Omental fat pad (tissue), 4 donors: Measurements from ENCODE around the gene NLRP9. TPM values are rescaled to one million over a fixed set of nuclear protein-coding genes. Genes with fewer than 3 reads are reported as not detected.

Experiments
- ATAC-seq: fragments of 150-250 bp; one replicate; pipeline ENCODE4 v1.9.1; 2016; ENCODE audit warnings: mild to moderate bottlenecking, moderate library complexity; ENCODE audit not compliant: low FRiP score
- DNase-seq: peaks from one replicate; pipeline ENCODE4 v3.0.0-alpha.2; 2019; ENCODE audit warnings: low spot score
- small RNA-seq: library from RNA; depleted of rRNA; stranded (forward); fragments of <200 nt; gene quantifications from one replicate; pipeline ENCODE3, GENCODE V24; 2016
- total RNA-seq, 4 donors: library from RNA; depleted of rRNA; stranded (reverse); fragments of >200 nt; gene quantifications; one replicate each; pipeline ENCODE4 v1.1.0, GENCODE V29; 2016
- TF ChIP-seq, protein P1 (sequence below), 3 donors: fragments of 450-650 bp; IDR thresholded peaks; one replicate each; pipeline ENCODE4 v1.5.1; 2016 to 2017; ENCODE audit warnings: antibody characterized with exemption in 3 of 3, mild to moderate bottlenecking in 3 of 3, moderate library complexity in 2 of 3

The NLRP9 gene
- total RNA-seq, 4 donors from 2014 or later, result not detected

DNA sequence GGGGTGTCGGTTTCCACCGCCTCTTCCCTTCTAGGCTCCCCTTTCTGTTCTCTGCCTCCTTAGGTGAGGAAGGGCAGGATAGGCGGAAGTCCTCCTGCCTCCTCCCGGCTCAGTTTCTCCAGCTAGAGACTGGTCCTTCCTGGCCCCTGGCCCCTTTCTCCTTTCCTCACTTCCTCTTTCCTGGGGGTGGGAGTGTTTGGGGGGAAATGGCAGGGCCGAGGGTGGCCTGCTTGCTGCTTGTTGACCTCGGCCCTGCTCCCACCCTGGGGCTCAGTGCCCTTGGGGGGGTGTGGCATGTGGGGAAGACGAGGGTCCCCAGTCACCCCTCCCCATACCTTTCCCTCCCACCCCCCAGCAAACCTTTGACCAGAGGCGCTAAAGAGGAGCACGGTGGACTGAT, 78.4 kb downstream of the NLRP9 start:
- DNase-seq (no peak), ATAC-seq (no peak)
- TF ChIP-seq, protein P1, sequence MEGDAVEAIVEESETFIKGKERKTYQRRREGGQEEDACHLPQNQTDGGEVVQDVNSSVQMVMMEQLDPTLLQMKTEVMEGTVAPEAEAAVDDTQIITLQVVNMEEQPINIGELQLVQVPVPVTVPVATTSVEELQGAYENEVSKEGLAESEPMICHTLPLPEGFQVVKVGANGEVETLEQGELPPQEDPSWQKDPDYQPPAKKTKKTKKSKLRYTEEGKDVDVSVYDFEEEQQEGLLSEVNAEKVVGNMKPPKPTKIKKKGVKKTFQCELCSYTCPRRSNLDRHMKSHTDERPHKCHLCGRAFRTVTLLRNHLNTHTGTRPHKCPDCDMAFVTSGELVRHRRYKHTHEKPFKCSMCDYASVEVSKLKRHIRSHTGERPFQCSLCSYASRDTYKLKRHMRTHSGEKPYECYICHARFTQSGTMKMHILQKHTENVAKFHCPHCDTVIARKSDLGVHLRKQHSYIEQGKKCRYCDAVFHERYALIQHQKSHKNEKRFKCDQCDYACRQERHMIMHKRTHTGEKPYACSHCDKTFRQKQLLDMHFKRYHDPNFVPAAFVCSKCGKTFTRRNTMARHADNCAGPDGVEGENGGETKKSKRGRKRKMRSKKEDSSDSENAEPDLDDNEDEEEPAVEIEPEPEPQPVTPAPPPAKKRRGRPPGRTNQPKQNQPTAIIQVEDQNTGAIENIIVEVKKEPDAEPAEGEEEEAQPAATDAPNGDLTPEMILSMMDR (IDR thresholded peaks at IDR 0.05), result no peak

DNA sequence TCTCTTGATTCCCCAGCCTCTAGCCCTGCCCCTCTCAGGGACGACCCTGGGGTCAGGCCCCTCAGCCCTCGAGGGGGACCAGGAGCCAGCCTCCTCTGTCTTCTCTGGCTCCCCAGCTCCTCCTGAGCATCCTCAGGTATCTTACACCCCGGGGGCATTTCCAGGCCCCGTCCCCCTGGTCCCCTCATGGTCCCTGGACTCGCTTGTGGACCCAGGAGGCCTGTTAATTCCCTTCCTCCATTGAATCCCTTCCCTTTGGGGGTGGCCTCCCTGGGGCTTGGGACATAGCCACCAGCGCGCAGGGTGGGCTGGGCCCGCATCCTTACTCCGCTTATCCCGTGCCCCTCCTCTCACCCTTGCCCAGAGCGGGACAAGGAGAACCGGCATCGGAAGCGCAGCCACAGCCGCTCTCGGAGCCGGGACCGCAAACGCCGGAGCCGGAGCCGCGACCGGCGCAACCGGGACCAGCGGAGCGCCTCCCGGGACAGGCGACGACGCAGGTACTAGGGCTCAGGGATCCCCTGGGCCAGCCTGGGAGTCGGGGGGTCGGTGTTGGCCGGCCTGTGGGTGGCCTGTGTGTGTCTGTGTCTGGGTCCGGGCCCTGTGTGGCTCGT, 79.2 kb downstream of the NLRP9 start:
- ATAC-seq, result no peak
- no peak for DNase-seq
- TF ChIP-seq, protein P1 (IDR thresholded peaks at IDR 0.05), result no peak

Small RNAs within 50 kb of the gene (small RNA-seq; reads per million reads assigned to genes)
- gene AC010525.2, result not detected

Other genes starting within 250 kb of the NLRP9 start
- gene SSC5D, start 250.0 kb downstream of the NLRP9 start, total RNA-seq, result 1 to 10 TPM; 1.6 to 6.1 (median 3.5) TPM
- gene SBK2, start 201.3 kb downstream of the NLRP9 start, total RNA-seq, result under 1 TPM in 1 of 4 donors, not detected in 3; 0.56 TPM
- gene SBK3, start 192.9 kb downstream of the NLRP9 start, total RNA-seq, result 1 to 10 TPM in 1 of 4 donors, under 1 TPM in 2, not detected in 1; 0.36 to 1.5 (median 0.79) TPM
- 1 to 10 TPM; 1.3 to 4.0 (median 2.3) TPM for gene ZNF579, start 157.6 kb downstream of the NLRP9 start, total RNA-seq
- gene FIZ1, start 138.9 kb downstream of the NLRP9 start, total RNA-seq, result 1 to 10 TPM; 4.2 to 7.1 (median 5.0) TPM
- 10 to 100 TPM; 15.6 to 27.5 (median 17.4) TPM for gene ZNF524, start 138.1 kb downstream of the NLRP9 start, total RNA-seq
- gene ZNF865, start 132.8 kb downstream of the NLRP9 start, total RNA-seq, result 1 to 10 TPM; 2.2 to 6.3 (median 3.8) TPM
- gene ZNF784, start 113.8 kb downstream of the NLRP9 start, total RNA-seq, result 1 to 10 TPM; 2.5 to 3.8 (median 3.2) TPM
- 10 to 100 TPM; 11.4 to 20.5 (median 13.8) TPM for gene ZNF580, start 97.4 kb downstream of the NLRP9 start, total RNA-seq
- 10 to 100 TPM in 3 of 4 donors, 1 to 10 TPM in 1; 9.9 to 15.0 (median 11.9) TPM for gene ZNF581, start 94.8 kb downstream of the NLRP9 start, total RNA-seq
- gene CCDC106, start 90.2 kb downstream of the NLRP9 start, total RNA-seq, result 10 to 100 TPM in 3 of 4 donors, 1 to 10 TPM in 1; 9.8 to 15.2 (median 11.0) TPM
- gene U2AF2, start 83.4 kb downstream of the NLRP9 start, total RNA-seq, result 100 to 1,000 TPM in 2 of 4 donors, 10 to 100 TPM in 2; 55.2 to 132 (median 86.1) TPM
- 10 to 100 TPM; 56.4 to 82.3 (median 62.0) TPM for gene EPN1, start 63.2 kb downstream of the NLRP9 start, total RNA-seq
- not detected for gene RFPL4A, start 20.7 kb upstream of the NLRP9 start, total RNA-seq
- not detected for gene RFPL4AL1, start 30.7 kb upstream of the NLRP9 start, total RNA-seq
- gene NLRP11, start 93.6 kb upstream of the NLRP9 start, total RNA-seq, result not detected
- gene NLRP4, start 98.1 kb upstream of the NLRP9 start, total RNA-seq, result not detected
- not detected for gene NLRP13, start 193.9 kb upstream of the NLRP9 start, total RNA-seq
- not detected for gene NLRP8, start 209.4 kb upstream of the NLRP9 start, total RNA-seq
- gene NLRP5, start 248.4 kb upstream of the NLRP9 start, total RNA-seq, result not detected